ENCODE results near the gene RANBP10.

Gene RANBP10

GRCh38 chr16:67734731-67735201, 71.6 kb downstream of the RANBP10 start:
- H3K4me3 ChIP-seq (ENCODE audit: control insufficient read depth in 1 of 7, extremely low read depth in 1 of 7, insufficient read depth in 4 of 7, low read depth in 2 of 7, low read length in 6 of 7) = no peak overlapping the region
- no peak for DNase-seq
- H3K27me3 ChIP-seq (replicated peaks in 2 of 5; ENCODE audit: control insufficient read depth in 4 of 5, insufficient read depth in 5 of 5, low read length in 4 of 5) = no peaks in the 10 kb centered on the region
- ChIA-PET POLR2A (no interaction called here), CTCF (no interaction called here)
- H3K27ac ChIP-seq (ENCODE audit: insufficient read depth in 1 of 2, low read depth in 1 of 2, low read length in 2 of 2, poor library complexity in 1 of 2, severe bottlenecking in 2 of 2) = no peak overlapping the region
- H3K4me1 ChIP-seq (ENCODE audit: control extremely low read depth in 1 of 4, control insufficient read depth in 4 of 4, insufficient read depth in 4 of 4, low read length in 3 of 4) = no peaks in the 10 kb centered on the region
- H3K9me3 ChIP-seq (ENCODE audit: control extremely low read depth in 1 of 5, control insufficient read depth in 4 of 5, insufficient read depth in 2 of 5, low read depth in 1 of 5, low read length in 4 of 5) = no peaks in the 10 kb centered on the region
- peaks cover 13 to 52% (median 44%) of the 10 kb centered on the region in 4 experiments for H3K36me3 ChIP-seq (ENCODE audit: control insufficient read depth in 4 of 4, insufficient read depth in 4 of 4, low read length in 3 of 4)
- 99% methylated on average over 9 of the region's 9 CpGs for WGBS (ENCODE audit: insufficient coverage)

DNA sequence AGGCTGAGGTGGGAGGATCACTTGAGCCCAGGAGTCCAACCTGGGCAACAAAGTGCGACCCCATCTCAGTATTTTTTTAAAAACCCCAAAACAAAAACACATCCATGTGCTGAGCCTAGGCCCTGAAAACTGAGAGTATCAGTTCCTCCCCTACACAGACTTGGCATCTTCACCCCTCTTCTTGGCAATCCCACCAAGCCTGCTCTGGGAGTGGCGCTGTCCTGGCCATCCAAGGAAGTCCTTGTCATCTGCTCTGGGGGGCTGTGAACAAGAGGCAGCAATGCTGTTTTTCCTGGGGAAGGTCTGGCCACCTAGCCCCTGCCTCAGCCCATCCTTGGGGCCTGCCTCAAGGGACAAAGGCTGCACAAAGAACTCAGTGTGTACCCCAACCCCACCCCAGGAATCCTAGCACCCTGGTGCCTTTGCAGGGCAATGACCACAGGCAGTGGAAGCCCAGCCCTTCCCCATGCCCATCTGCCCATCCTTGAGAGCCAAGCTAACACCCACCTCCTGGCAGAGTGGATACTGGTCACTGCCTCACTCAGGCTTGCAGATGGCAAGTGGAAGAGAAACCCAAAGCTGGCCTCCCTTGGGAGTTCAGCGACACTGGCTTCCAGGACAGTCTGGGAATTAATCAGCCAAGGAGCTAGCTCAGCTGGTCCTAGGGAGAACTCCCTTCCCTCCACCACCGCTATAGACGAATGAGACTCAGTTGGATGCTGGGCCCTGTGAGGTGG, 72.5 kb downstream of the RANBP10 start:
- Histone ChIP-seq H3K9me3 (ENCODE audit: control extremely low read depth in 1 of 5, control insufficient read depth in 4 of 5, insufficient read depth in 2 of 5, low read depth in 1 of 5, low read length in 4 of 5) (no peaks in the 10 kb centered on the region), H3K4me1 (ENCODE audit: control extremely low read depth in 1 of 4, control insufficient read depth in 4 of 4, insufficient read depth in 4 of 4, low read length in 3 of 4) (no peaks in the 10 kb centered on the region), H3K27me3 (replicated peaks in 2 of 5; ENCODE audit: control insufficient read depth in 4 of 5, insufficient read depth in 5 of 5, low read length in 4 of 5) (no peaks in the 10 kb centered on the region), H3K27ac (ENCODE audit: insufficient read depth in 1 of 2, low read depth in 1 of 2, low read length in 2 of 2, poor library complexity in 1 of 2, severe bottlenecking in 2 of 2) (no peak overlapping the region), H3K36me3 (ENCODE audit: control insufficient read depth in 4 of 4, insufficient read depth in 4 of 4, low read length in 3 of 4) (peaks cover 17 to 55% (median 45%) of the 10 kb centered on the region in 4 experiments), H3K4me3 (ENCODE audit: control insufficient read depth in 1 of 7, extremely low read depth in 1 of 7, insufficient read depth in 4 of 7, low read depth in 2 of 7, low read length in 6 of 7) (no peak overlapping the region)
- ChIA-PET CTCF (no interaction called here), POLR2A (no interaction called here)
- no peak for DNase-seq
- 100% methylated on average over 4 of the region's 5 CpGs for WGBS (ENCODE audit: insufficient coverage)

DNA sequence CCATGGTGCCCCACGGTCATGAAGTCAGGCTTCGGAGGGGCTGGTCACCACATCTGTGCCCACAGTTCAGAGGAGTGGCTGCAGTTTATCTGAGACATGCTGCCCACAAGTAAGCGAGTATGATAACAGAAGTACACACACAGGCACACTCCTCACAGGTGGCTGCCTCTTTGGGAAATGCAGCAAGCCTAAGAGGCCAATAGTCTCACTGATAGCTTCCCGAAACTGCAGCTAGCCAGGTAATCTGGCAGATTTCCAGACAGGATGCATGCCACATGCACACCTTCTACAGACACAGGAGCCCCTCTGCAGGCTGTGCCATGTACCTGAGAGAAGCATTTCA, 74.6 kb downstream of the RANBP10 start:
- DNase-seq = no peak
- Histone ChIP-seq H3K9me3 (ENCODE audit: control extremely low read depth in 1 of 5, control insufficient read depth in 4 of 5, insufficient read depth in 2 of 5, low read depth in 1 of 5, low read length in 4 of 5) (no peaks in the 10 kb centered on the region), H3K4me1 (ENCODE audit: control extremely low read depth in 1 of 4, control insufficient read depth in 4 of 4, insufficient read depth in 4 of 4, low read length in 3 of 4) (no peaks in the 10 kb centered on the region), H3K4me3 (ENCODE audit: control insufficient read depth in 1 of 7, extremely low read depth in 1 of 7, insufficient read depth in 4 of 7, low read depth in 2 of 7, low read length in 6 of 7) (no peak overlapping the region), H3K27me3 (replicated peaks in 2 of 5; ENCODE audit: control insufficient read depth in 4 of 5, insufficient read depth in 5 of 5, low read length in 4 of 5) (no peaks in the 10 kb centered on the region), H3K27ac (ENCODE audit: insufficient read depth in 1 of 2, low read depth in 1 of 2, low read length in 2 of 2, poor library complexity in 1 of 2, severe bottlenecking in 2 of 2) (no peak overlapping the region), H3K36me3 (ENCODE audit: control insufficient read depth in 4 of 4, insufficient read depth in 4 of 4, low read length in 3 of 4) (peaks cover 19 to 74% (median 58%) of the 10 kb centered on the region in 4 experiments)
- ChIA-PET CTCF (interaction anchor here (0.8 to 1.7 kb wide), 3 partner anchors 10 to 59 kb away, joined by 3 to 5 read pairs (median 3); no protein-coding TSS in a partner anchor), POLR2A (no interaction called here)
- WGBS (ENCODE audit: insufficient coverage) = 89% methylated on average over 4 of the region's 4 CpGs

GRCh38 chr16:67731071-67731752, 75.1 kb downstream of the RANBP10 start:
- POLR2A ChIA-PET = no interaction called here
- 95% methylated on average over 5 of the region's 9 CpGs for WGBS (ENCODE audit: insufficient coverage)
- no peak for DNase-seq
- Histone ChIP-seq H3K36me3 (ENCODE audit: control insufficient read depth in 4 of 4, insufficient read depth in 4 of 4, low read length in 3 of 4) (peaks cover 20 to 77% (median 62%) of the 10 kb centered on the region in 4 experiments), H3K4me3 (ENCODE audit: control insufficient read depth in 1 of 7, extremely low read depth in 1 of 7, insufficient read depth in 4 of 7, low read depth in 2 of 7, low read length in 6 of 7) (no peak overlapping the region), H3K27ac (ENCODE audit: insufficient read depth in 1 of 2, low read depth in 1 of 2, low read length in 2 of 2, poor library complexity in 1 of 2, severe bottlenecking in 2 of 2) (no peak overlapping the region), H3K27me3 (replicated peaks in 2 of 5; ENCODE audit: control insufficient read depth in 4 of 5, insufficient read depth in 5 of 5, low read length in 4 of 5) (no peaks in the 10 kb centered on the region), H3K4me1 (ENCODE audit: control extremely low read depth in 1 of 4, control insufficient read depth in 4 of 4, insufficient read depth in 4 of 4, low read length in 3 of 4) (no peaks in the 10 kb centered on the region), H3K9me3 (ENCODE audit: control extremely low read depth in 1 of 5, control insufficient read depth in 4 of 5, insufficient read depth in 2 of 5, low read depth in 1 of 5, low read length in 4 of 5) (no peaks in the 10 kb centered on the region)
- CTCF ChIA-PET = interaction anchor here (0.8 to 2.8 kb wide), 4 partner anchors 9 to 59 kb away, joined by 3 to 9 read pairs (median 4); no protein-coding TSS in a partner anchor

- H3K9me3 ChIP-seq (ENCODE audit: control extremely low read depth in 1 of 5, control insufficient read depth in 4 of 5, insufficient read depth in 2 of 5, low read depth in 1 of 5, low read length in 4 of 5) = no peaks in the 10 kb centered on the region
- H3K4me3 ChIP-seq (ENCODE audit: control insufficient read depth in 1 of 7, extremely low read depth in 1 of 7, insufficient read depth in 4 of 7, low read depth in 2 of 7, low read length in 6 of 7) = no peak overlapping the region
- WGBS (ENCODE audit: insufficient coverage) = 93% methylated on average over 6 of the region's 6 CpGs
- POLR2A ChIA-PET = no interaction called here
- H3K4me1 ChIP-seq (ENCODE audit: control extremely low read depth in 1 of 4, control insufficient read depth in 4 of 4, insufficient read depth in 4 of 4, low read length in 3 of 4) = no peaks in the 10 kb centered on the region
- no peak for DNase-seq
- H3K36me3 ChIP-seq (ENCODE audit: control insufficient read depth in 4 of 4, insufficient read depth in 4 of 4, low read length in 3 of 4) = peaks cover 20 to 80% (median 66%) of the 10 kb centered on the region in 4 experiments
- H3K27me3 ChIP-seq (replicated peaks in 2 of 5; ENCODE audit: control insufficient read depth in 4 of 5, insufficient read depth in 5 of 5, low read length in 4 of 5) = no peaks in the 10 kb centered on the region
- CTCF ChIA-PET = interaction anchor here (1.2 to 2.8 kb wide), 3 partner anchors 11 to 58 kb away, joined by 3 to 12 read pairs (median 9); partner anchors contain the start of gene GFOD2
- H3K27ac ChIP-seq (ENCODE audit: insufficient read depth in 1 of 2, low read depth in 1 of 2, low read length in 2 of 2, poor library complexity in 1 of 2, severe bottlenecking in 2 of 2) = no peak overlapping the region
These were observed 76.0 kb downstream of the RANBP10 start for GRCh38 chr16:67730326-67730725.

DNA sequence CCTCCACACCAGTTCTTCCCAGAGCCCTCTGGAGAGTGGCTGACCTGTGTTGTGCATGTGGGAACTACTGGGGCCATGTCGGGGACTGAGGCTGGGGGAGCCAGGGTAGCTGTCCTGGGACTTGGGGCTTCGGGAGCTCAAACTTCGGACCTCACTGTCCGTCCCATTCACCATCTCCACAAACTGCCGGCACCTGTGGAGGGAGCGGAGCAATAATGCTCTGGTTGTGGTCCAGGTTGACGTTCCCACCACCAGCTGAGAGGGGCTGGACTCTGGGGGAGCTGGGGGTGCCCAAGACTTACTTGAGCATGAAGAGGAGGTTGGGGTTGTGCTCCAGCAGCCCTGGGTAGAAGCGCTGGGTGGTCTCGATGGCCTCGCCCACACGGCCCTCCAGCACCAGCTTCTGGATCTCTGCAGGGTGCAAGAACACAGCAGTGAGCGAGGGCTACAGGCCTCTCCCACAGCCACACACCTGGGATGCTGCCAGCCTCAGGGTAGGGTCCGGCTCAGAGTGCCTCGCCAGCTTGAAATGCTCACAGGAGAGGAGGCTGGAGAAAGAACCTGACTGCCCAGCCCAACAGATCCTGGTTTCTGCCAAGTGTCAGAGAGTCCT, 76.6 kb downstream of the RANBP10 start:
- no peak for DNase-seq
- H3K27ac ChIP-seq (ENCODE audit: insufficient read depth in 1 of 2, low read depth in 1 of 2, low read length in 2 of 2, poor library complexity in 1 of 2, severe bottlenecking in 2 of 2) = no peak overlapping the region
- no peaks in the 10 kb centered on the region for H3K9me3 ChIP-seq (ENCODE audit: control extremely low read depth in 1 of 5, control insufficient read depth in 4 of 5, insufficient read depth in 2 of 5, low read depth in 1 of 5, low read length in 4 of 5)
- POLR2A ChIA-PET = no interaction called here
- no peaks in the 10 kb centered on the region for H3K27me3 ChIP-seq (replicated peaks in 2 of 5; ENCODE audit: control insufficient read depth in 4 of 5, insufficient read depth in 5 of 5, low read length in 4 of 5)
- WGBS (ENCODE audit: insufficient coverage) = 96% methylated on average over 11 of the region's 14 CpGs
- peaks cover 20 to 80% (median 66%) of the 10 kb centered on the region in 4 experiments for H3K36me3 ChIP-seq (ENCODE audit: control insufficient read depth in 4 of 4, insufficient read depth in 4 of 4, low read length in 3 of 4)
- CTCF ChIA-PET = interaction anchor here (1.2 to 2.8 kb wide), 4 partner anchors 11 to 57 kb away, joined by 3 to 12 read pairs (median 6); partner anchors contain the start of gene GFOD2
- H3K4me3 ChIP-seq (ENCODE audit: control insufficient read depth in 1 of 7, extremely low read depth in 1 of 7, insufficient read depth in 4 of 7, low read depth in 2 of 7, low read length in 6 of 7) = no peak overlapping the region
- no peaks in the 10 kb centered on the region for H3K4me1 ChIP-seq (ENCODE audit: control extremely low read depth in 1 of 4, control insufficient read depth in 4 of 4, insufficient read depth in 4 of 4, low read length in 3 of 4)

All from common myeloid progenitor, CD34-positive (primary cell).